SKM-1 (cell line): Measurements from ENCODE around the gene CCL17.

Experiments
- DNase-seq: peaks from one replicate; lab custom pipeline; 2025; ENCODE audit not compliant: unreplicated experiment; lab: John Stamatoyannopoulos, UW

CCL17 gene

GRCh38 chr16:57377080-57377841 is 27.3 kb upstream of the CCL17 start:
- DNase-seq, result no peak

GRCh38 chr16:57379579-57379978 is 25.0 kb upstream of the CCL17 start:
- no peak for DNase-seq

GRCh38 chr16:57380671-57381462 is 23.7 kb upstream of the CCL17 start:
- no peak for DNase-seq

- no peak for DNase-seq
These were observed 22.6 kb upstream of the CCL17 start for GRCh38 chr16:57381791-57382534.

- DNase-seq, result no peak
These were observed 21.9 kb upstream of the CCL17 start for GRCh38 chr16:57382535-57383275.

GRCh38 chr16:57383276-57384247 is 21.0 kb upstream of the CCL17 start:
- DNase-seq, result no peak

GRCh38 chr16:57384248-57385070 is 20.1 kb upstream of the CCL17 start:
- DNase-seq, result peak; percentile 56

- DNase-seq, result no peak
These were observed 19.5 kb upstream of the CCL17 start for GRCh38 chr16:57385083-57385482.

GRCh38 chr16:57386381-57386951 is 18.1 kb upstream of the CCL17 start:
- DNase-seq, result no peak

GRCh38 chr16:57387598-57388354 is 16.8 kb upstream of the CCL17 start:
- DNase-seq, result no peak

GRCh38 chr16:57388359-57389086 is 16.0 kb upstream of the CCL17 start:
- DNase-seq, result no peak

GRCh38 chr16:57389087-57389468 is 15.5 kb upstream of the CCL17 start:
- DNase-seq, result no peak

GRCh38 chr16:57390636-57391295 is 13.8 kb upstream of the CCL17 start:
- no peak for DNase-seq

GRCh38 chr16:57391300-57391699 is 13.3 kb upstream of the CCL17 start:
- DNase-seq, result no peak

GRCh38 chr16:57391708-57392107 is 12.9 kb upstream of the CCL17 start:
- no peak for DNase-seq

- no peak for DNase-seq
These were observed 11.9 kb upstream of the CCL17 start for GRCh38 chr16:57392694-57393093.

- no peak for DNase-seq
These were observed 10.1 kb upstream of the CCL17 start for GRCh38 chr16:57394444-57394843.
